ENCODE data around the gene PTPN14.
"Not testable (repeated sequence)": the region's sequence is repeated elsewhere in the genome, so short reads cannot be mapped to it uniquely, and the experiment has no call there.

Gene PTPN14

DNA sequence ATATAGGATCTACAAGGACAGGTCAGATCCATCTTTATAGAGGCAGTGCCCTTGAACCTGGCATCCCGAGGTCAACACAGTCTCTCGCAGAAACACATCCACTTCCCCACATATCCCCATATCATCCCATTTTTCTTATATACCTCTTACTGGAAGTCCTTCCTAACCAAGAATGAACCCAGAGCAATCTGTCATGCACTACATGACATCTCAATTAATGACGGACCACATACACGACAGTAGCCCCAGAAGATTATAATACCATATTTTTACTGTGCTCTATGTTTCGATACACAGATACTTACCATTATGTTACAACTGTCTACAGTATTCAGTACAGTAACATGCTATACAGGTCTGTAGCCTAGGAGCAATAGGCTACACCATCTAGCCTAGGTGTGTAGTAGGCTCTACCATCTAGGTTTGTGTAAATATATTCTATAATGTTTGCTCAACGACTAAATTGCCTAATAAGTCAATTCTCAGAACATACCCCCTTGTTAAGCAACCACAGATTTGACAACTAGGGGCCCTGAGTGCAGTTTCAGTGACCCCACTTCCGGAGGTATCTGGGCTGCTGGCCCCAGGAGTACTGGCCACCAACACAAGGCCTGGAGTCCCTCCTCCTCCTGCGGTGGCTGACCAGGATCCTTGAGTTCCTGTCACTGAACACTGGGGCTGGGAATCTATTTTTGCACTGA, 28.1 kb downstream of the PTPN14 start:
- H3K4me2 ChIP-seq (ENCODE audit: low read depth, low read length): no peak overlapping the region
- no peaks in the 10 kb centered on the region for H3K9me3 ChIP-seq (replicated peaks; ENCODE audit: insufficient read depth, low read length)
- no peaks in the 10 kb centered on the region for H3K9me2 ChIP-seq (replicated peaks; ENCODE audit: insufficient read depth, low read length)
- H3K4me1 ChIP-seq (ENCODE audit: low read length): peaks cover 9% of the 10 kb centered on the region
- no peaks in the 10 kb centered on the region; the same call in 1 of the 2 replicates for H4K20me1 ChIP-seq (ENCODE audit: insufficient read depth, low read length)
- no peak overlapping the region for H3K4me3 ChIP-seq (ENCODE audit: low read length)
- no peak for TF ChIP-seq EZH2 (optimal IDR thresholded peaks at IDR 0.05; ENCODE audit: low read depth, low read length)
- TF ChIP-seq EZH2phosphoT487 (IDR thresholded peaks at IDR 0.05; ENCODE audit: low read length): no peak
- TF ChIP-seq, protein P1, sequence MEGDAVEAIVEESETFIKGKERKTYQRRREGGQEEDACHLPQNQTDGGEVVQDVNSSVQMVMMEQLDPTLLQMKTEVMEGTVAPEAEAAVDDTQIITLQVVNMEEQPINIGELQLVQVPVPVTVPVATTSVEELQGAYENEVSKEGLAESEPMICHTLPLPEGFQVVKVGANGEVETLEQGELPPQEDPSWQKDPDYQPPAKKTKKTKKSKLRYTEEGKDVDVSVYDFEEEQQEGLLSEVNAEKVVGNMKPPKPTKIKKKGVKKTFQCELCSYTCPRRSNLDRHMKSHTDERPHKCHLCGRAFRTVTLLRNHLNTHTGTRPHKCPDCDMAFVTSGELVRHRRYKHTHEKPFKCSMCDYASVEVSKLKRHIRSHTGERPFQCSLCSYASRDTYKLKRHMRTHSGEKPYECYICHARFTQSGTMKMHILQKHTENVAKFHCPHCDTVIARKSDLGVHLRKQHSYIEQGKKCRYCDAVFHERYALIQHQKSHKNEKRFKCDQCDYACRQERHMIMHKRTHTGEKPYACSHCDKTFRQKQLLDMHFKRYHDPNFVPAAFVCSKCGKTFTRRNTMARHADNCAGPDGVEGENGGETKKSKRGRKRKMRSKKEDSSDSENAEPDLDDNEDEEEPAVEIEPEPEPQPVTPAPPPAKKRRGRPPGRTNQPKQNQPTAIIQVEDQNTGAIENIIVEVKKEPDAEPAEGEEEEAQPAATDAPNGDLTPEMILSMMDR (IDR thresholded peaks at IDR 0.05; ENCODE audit: low read length): no peak
- no peak overlapping the region for H3K27ac ChIP-seq (ENCODE audit: low read length)
- H2AFZ ChIP-seq (ENCODE audit: low read length): no peak overlapping the region
- no peak overlapping the region for H3K9ac ChIP-seq (ENCODE audit: low read length)
- DNase-seq: no peak
- H3F3A ChIP-seq (ENCODE audit: insufficient read depth, low read length): peaks cover 8% of the 10 kb centered on the region
- no peaks in the 10 kb centered on the region for H3K79me2 ChIP-seq (ENCODE audit: low read length)
- H3K36me3 ChIP-seq (replicated peaks; ENCODE audit: insufficient read depth, low read length): no peaks in the 10 kb centered on the region
- peaks cover 5% of the 10 kb centered on the region; the same call in 1 of the 2 replicates for H3K27me3 ChIP-seq (replicated peaks; ENCODE audit: insufficient read depth, low read length)

DNA sequence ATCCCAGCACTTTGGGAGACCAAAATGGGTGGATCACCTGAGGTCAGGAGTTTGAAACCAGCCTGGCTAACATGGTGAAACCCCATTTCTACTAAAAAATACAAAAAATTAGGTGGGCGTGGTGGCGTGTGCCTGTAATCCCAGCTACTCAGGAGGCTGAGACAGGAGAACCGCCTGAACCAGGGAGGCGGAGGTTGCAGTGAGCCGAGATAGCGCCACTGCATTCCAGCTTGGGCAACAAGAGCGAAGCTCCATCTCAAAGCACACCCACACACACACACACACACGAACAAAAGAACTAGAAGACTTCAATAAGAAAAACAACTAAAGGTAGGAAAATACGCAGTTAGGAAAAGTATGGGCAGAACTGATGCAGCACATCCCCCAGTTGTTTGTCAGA, 29.9 kb downstream of the PTPN14 start:
- H3F3A ChIP-seq (ENCODE audit: insufficient read depth, low read length); H2AFZ ChIP-seq (ENCODE audit: low read length); H3K27ac ChIP-seq (ENCODE audit: low read length); H3K4me2 ChIP-seq (ENCODE audit: low read depth, low read length); H3K36me3 ChIP-seq (replicated peaks; ENCODE audit: insufficient read depth, low read length); H3K9ac ChIP-seq (ENCODE audit: low read length); DNase-seq; H3K9me2 ChIP-seq (replicated peaks; ENCODE audit: insufficient read depth, low read length); H3K79me2 ChIP-seq (ENCODE audit: low read length); H4K20me1 ChIP-seq (ENCODE audit: insufficient read depth, low read length); H3K4me1 ChIP-seq (ENCODE audit: low read length); H3K4me3 ChIP-seq (ENCODE audit: low read length); H3K27me3 ChIP-seq (replicated peaks; ENCODE audit: insufficient read depth, low read length); H3K9me3 ChIP-seq (replicated peaks; ENCODE audit: insufficient read depth, low read length): not testable (repeated sequence)

- Histone ChIP-seq H3K4me3 (ENCODE audit: low read length) (no peak overlapping the region), H3K4me2 (ENCODE audit: low read depth, low read length) (no peak overlapping the region), H3K9ac (ENCODE audit: low read length) (no peak overlapping the region), H2AFZ (ENCODE audit: low read length) (no peak overlapping the region), H3K9me3 (replicated peaks; ENCODE audit: insufficient read depth, low read length) (no peaks in the 10 kb centered on the region), H3F3A (ENCODE audit: insufficient read depth, low read length) (peaks cover 6% of the 10 kb centered on the region), H3K79me2 (ENCODE audit: low read length) (no peaks in the 10 kb centered on the region), H3K4me1 (ENCODE audit: low read length) (peaks cover 8% of the 10 kb centered on the region), H3K9me2 (replicated peaks; ENCODE audit: insufficient read depth, low read length) (no peaks in the 10 kb centered on the region), H3K27ac (ENCODE audit: low read length) (no peak overlapping the region), H3K36me3 (replicated peaks; ENCODE audit: insufficient read depth, low read length) (no peaks in the 10 kb centered on the region), H3K27me3 (replicated peaks; ENCODE audit: insufficient read depth, low read length) (no peaks in the 10 kb centered on the region), H4K20me1 (ENCODE audit: insufficient read depth, low read length) (no peaks in the 10 kb centered on the region)
- TF ChIP-seq, protein P1 (IDR thresholded peaks at IDR 0.05; ENCODE audit: low read length): no peak
- no peak for DNase-seq
These were observed 30.7 kb downstream of the PTPN14 start for GRCh38 chr1:214520544-214521165.

DNA sequence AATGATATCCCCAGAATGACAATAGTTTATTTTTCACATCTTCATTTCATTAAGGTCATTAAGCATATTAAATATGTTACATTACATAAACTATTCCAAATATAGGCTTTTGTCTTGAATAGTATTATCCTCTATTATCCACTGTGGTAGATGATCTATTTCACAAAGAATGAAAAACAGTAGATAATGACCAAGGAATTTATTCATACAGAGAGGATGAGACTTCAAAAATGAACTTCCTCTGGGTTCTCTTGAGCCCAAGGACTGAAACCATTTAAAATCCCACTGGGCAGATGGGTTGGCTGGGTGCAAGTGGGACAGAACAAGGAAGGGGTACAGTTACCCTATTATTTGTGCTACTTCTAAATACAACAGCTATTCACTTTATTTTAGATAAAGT, 33.0 kb downstream of the PTPN14 start:
- Histone ChIP-seq H3K36me3 (replicated peaks; ENCODE audit: insufficient read depth, low read length) (no peaks in the 10 kb centered on the region), H3K4me2 (ENCODE audit: low read depth, low read length) (no peak overlapping the region), H3K9ac (ENCODE audit: low read length) (no peak overlapping the region), H3K4me3 (ENCODE audit: low read length) (no peak overlapping the region), H4K20me1 (ENCODE audit: insufficient read depth, low read length) (no peaks in the 10 kb centered on the region), H3F3A (ENCODE audit: insufficient read depth, low read length) (no peaks in the 10 kb centered on the region), H3K27me3 (replicated peaks; ENCODE audit: insufficient read depth, low read length) (no peaks in the 10 kb centered on the region), H3K4me1 (ENCODE audit: low read length) (no peaks in the 10 kb centered on the region), H2AFZ (ENCODE audit: low read length) (no peak overlapping the region), H3K79me2 (ENCODE audit: low read length) (no peaks in the 10 kb centered on the region), H3K27ac (ENCODE audit: low read length) (no peak overlapping the region), H3K9me2 (replicated peaks; ENCODE audit: insufficient read depth, low read length) (no peaks in the 10 kb centered on the region), H3K9me3 (replicated peaks; ENCODE audit: insufficient read depth, low read length) (no peaks in the 10 kb centered on the region)
- no peak for DNase-seq
- TF ChIP-seq EZH2phosphoT487 (IDR thresholded peaks at IDR 0.05; ENCODE audit: low read length) (no peak), EZH2 (optimal IDR thresholded peaks at IDR 0.05; ENCODE audit: low read depth, low read length) (no peak)
- TF ChIP-seq, protein P1 (IDR thresholded peaks at IDR 0.05; ENCODE audit: low read length): no peak
